GM13976 (cell line): ENCODE data around the gene MICB.
"Not testable (repeated sequence)": the region's sequence is repeated elsewhere in the genome, so short reads cannot be mapped to it uniquely, and the experiment has no call there.

Source experiments
- DNase-seq: peaks from one replicate; pipeline ENCODE4 v3.0.0; 2012; ENCODE audit warnings: low spot score
- in situ Hi-C: fragments of 300-500 bp; cut with MboI; formaldehyde crosslinking; loops from one replicate; pipeline ENCODE4 v1.12.0; 2022; ENCODE audit warnings: low sequenced_read_pairs, mixed read lengths, inconsistent platforms; ENCODE audit not compliant: unreplicated experiment
- TF ChIP-seq, protein P1 (sequence below): IDR thresholded peaks from 2 replicates; pipeline ENCODE4 v1.5.1; 2012; ENCODE audit warnings: borderline replicate concordance, mild to moderate bottlenecking; ENCODE audit not compliant: insufficient read depth; ENCODE audit errors: extremely low read depth, missing control alignments, control extremely low read depth

Gene MICB

DNA sequence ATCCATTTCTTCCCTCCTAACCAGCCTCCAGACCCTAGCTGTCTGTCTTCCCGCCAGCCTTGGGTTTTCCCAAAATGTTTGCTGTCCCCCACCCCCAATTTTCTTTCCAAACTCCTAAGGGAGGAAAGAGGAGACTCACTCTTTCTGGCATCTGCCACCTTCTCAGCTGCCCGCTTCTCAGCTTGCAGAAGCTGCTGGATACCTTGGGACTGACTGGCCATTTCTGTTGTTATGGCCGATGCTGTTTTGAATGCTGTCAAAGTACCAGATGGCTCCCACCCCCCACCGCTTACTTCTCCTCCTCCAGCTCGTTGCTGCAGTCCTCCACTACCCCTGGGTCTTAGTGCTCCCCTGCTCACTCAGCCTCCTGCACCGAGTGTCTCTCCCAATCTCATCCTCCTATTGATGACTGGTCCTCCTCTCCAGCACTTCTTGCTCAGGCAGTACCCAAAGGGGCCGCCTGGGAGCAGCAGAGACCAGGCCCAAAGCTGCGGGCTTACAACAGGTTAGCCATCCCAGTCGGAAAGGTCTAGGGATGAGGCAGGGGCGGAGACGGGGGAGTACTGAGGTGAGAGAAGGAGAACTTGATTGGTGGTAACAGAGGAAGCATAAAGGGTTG, 48.5 kb downstream of the MICB start, which contains the start of gene ATP6V1G2:
ATP6V1G2 (minus strand) TSS at position 270 of the 619 bp plus-strand sequence; CDS start at position 221, 49 bp downstream.
- peak; percentile 74 for DNase-seq
- in situ Hi-C loops: loop anchor here (5.0 kb wide), 1 partner anchor 51 kb away; no protein-coding TSS in a partner anchor
- TF ChIP-seq, protein P1, sequence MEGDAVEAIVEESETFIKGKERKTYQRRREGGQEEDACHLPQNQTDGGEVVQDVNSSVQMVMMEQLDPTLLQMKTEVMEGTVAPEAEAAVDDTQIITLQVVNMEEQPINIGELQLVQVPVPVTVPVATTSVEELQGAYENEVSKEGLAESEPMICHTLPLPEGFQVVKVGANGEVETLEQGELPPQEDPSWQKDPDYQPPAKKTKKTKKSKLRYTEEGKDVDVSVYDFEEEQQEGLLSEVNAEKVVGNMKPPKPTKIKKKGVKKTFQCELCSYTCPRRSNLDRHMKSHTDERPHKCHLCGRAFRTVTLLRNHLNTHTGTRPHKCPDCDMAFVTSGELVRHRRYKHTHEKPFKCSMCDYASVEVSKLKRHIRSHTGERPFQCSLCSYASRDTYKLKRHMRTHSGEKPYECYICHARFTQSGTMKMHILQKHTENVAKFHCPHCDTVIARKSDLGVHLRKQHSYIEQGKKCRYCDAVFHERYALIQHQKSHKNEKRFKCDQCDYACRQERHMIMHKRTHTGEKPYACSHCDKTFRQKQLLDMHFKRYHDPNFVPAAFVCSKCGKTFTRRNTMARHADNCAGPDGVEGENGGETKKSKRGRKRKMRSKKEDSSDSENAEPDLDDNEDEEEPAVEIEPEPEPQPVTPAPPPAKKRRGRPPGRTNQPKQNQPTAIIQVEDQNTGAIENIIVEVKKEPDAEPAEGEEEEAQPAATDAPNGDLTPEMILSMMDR: peak; percentile 97

DNA sequence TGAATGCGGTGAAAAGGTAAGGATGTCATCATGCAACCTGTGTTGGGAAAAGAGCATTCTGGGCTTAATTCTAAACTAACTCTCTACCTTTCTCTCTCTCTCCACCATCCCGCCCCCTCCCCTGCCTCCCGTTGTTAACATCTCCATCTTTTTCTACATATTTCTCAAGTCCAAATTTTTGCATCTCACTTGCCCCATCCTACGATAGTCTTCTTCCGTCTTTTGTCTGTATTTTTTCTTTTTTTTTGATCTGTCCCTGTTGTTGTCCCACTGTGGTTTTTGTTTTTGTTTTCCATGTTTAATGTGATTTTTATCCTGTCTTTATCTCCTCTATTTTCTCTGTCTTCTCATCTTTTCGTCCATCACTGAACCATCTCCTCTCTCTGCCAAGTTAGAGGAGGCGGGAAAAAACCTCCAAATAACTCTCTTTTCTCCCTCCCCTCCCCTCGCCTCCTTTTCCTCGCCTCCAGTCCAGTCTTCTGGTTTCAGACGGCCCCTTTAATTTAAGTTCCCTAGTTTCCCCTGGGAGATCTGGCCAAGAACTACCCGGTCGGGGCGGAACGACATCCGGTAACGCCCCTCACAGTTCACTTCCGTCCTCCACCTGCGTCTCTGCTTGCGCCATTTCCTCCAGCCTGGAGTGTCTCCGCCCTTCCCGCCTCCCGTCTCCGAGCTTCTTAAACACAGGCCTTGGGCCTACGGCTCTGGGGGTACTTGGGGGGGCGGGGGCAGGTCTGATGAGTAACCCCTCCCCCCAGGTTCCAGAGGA, 49.2 kb downstream of the MICB start, which contains the start of gene NFKBIL1:
NFKBIL1 (plus strand) TSS at position 651 of the 769 bp plus-strand sequence; CDS start at position 738, 87 bp downstream.
- TF ChIP-seq, protein P1: no peak

DNA sequence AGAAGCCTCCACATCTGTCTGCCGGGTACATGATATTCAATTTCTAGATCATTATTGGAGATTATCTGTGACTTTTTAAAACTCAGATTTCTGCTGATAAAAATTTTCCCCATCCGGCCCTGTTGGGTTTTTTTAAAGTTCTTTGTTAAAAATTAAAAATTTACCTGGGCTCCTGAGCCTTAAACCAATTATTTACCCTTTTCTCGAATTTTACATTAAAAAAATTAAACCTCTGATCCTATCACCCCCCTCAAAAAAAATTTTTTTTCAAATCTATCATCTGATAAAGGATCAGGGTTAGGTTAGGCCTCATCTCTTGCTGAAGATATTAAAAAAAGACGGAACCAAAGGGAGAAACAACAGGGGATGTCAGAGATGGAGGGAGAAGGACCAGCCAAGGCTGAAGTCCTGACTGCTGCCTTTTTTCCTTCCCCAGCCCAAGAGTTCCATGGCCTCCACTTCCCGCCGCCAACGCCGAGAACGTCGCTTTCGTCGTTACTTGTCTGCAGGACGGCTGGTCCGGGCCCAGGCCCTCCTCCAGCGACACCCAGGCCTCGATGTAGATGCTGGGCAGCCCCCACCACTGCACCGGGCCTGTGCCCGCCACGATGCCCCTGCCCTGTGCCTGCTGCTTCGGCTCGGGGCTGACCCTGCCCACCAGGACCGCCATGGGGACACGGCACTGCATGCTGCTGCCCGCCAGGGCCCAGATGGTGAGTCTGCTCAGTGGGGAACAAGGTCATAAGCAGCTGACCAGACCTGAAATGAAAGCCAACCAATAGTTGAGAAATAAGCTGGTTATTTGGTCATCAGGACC, 50.0 kb downstream of the MICB start:
- no peak for DNase-seq
- TF ChIP-seq, protein P1: no peak
- in situ Hi-C loops: loop anchor here (5.0 kb wide), 1 partner anchor 49 kb away; no protein-coding TSS in a partner anchor

More for the DNA sequence above, 49.2 kb downstream of the MICB start, which contains the start of gene NFKBIL1:
- in situ Hi-C loops: loop anchor here (5.0 kb wide), 1 partner anchor 50 kb away; no protein-coding TSS in a partner anchor
- DNase-seq: peak; percentile 90

DNA sequence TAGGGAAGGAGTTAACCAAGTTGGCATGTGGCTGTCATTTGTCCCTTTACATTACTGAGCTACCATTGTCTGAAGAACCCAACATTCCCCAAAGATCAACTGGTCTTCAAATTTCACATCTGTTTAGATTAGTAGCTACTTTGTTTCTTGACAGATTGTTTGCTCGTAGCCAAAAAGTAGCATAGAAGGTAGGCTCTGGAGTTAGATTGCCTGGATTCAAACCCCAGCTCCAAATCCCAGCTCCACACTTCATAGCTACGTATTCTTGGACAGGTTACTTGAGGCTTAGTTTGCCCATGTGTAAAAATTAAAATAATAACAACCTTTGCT, 50.6 kb downstream of the MICB start:
- TF ChIP-seq, protein P1: no peak
- in situ Hi-C loops: loop anchor here (5.0 kb wide), 1 partner anchor 49 kb away; no protein-coding TSS in a partner anchor
- DNase-seq: no peak

DNA sequence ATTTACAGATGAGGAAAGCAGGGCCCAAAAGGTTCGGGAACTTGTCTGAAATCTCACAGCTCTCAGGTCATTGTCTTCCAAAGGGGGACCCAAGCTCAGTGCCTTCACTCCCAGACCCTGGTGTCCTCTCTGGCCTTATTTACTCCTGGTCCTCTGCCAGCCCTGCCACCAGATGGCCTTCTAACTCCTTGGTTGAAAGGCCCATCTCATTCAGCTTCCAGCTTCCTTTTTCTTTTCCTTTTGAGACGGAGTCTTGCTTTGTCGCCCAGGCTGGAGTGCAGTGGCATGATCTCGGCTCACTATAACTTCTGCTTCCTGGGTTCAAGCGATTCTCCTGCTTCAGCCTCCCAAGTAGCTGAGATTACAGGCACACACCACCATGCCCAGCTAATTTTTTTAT, 53.4 kb downstream of the MICB start:
- TF ChIP-seq, protein P1: peak; percentile 84
- peak; percentile 69 for DNase-seq
- in situ Hi-C loops: not testable (repeated sequence)

DNA sequence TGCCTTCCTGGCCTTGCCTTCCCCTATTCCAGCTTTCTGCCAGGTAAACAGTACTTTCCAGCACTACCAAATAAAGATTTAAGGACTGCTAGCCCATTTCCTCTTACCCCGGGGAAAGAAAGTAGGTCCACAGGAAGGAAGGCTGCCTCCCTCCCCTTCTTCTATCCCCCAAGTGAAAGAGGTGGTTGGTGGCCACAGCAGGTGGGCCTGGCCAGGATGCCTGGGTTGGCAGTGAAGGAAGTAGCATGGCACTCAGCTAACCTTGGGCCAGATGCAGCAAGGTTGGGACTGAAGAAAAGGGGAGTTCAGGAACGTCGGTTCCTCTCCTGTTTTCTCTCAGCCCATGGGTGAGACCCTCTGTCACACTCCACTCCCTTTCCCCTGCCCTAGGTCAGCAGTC, 58.4 kb downstream of the MICB start:
- TF ChIP-seq, protein P1: no peak
- in situ Hi-C loops: no loop called here
- DNase-seq: no peak
